HG03159 (cell line): ENCODE data around the gene TMEM39A.

Experiments
- ATAC-seq: cut with Tn5 transposase; IDR thresholded peaks from one replicate; pipeline ENCODE4 v1.9.1; 2021; ENCODE audit warnings: mild to moderate bottlenecking, moderate library complexity; ENCODE audit not compliant: unreplicated experiment

TMEM39A gene, protein sequence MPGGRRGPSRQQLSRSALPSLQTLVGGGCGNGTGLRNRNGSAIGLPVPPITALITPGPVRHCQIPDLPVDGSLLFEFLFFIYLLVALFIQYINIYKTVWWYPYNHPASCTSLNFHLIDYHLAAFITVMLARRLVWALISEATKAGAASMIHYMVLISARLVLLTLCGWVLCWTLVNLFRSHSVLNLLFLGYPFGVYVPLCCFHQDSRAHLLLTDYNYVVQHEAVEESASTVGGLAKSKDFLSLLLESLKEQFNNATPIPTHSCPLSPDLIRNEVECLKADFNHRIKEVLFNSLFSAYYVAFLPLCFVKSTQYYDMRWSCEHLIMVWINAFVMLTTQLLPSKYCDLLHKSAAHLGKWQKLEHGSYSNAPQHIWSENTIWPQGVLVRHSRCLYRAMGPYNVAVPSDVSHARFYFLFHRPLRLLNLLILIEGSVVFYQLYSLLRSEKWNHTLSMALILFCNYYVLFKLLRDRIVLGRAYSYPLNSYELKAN

DNA sequence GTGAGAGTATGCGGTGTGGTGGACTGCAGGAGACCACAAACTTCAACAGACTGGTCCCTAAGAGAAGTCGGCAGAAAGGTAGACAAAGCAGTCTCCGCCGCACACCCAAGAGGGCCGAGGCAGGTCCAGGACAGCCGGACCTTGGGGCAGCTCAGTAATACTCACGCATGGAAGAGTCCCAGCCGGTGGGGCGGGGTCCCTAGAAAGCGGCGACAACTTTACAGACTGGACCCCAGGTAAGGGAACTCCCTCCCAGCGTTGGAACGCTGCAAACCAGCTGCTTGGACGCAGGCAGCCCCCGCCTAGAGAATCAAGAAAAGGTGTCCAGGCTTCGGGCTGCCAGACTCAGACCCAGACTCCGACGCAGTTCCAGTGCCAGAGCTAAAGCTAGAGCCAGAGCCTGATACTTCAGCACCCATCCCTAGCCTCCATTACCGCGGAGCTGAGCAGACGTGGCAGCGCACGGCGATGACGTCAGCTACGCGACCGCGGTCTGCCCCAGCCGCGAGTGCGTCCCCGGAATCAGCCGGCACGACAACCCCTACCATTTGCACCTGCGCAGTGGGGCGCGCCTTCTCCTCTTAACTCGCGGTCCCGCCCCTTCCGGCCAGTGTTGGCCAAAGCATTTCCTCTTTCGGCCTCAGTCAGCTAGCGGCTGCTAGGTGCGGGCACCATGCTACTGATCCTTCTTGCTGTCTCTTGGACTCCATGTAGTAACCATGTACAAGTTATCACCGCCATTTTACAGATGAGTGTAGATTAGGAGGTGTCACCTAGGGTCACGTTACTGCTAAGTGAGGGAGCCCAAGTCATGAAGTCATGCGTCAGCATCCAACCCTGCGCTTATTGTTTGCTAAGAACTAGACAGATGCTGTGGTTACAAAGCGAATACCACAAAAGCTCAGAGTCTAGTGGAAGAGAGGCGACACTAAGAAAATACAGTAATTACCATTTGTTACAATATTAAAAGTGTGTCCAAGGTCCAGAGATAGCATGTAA lies at the start of gene TMEM39A:
TSS of gene TMEM39A (minus strand) at position 445 of the 999 bp plus-strand sequence. CDS start 1,541 bp downstream, outside the sequence.
- peak; percentile 88 for ATAC-seq

DNA sequence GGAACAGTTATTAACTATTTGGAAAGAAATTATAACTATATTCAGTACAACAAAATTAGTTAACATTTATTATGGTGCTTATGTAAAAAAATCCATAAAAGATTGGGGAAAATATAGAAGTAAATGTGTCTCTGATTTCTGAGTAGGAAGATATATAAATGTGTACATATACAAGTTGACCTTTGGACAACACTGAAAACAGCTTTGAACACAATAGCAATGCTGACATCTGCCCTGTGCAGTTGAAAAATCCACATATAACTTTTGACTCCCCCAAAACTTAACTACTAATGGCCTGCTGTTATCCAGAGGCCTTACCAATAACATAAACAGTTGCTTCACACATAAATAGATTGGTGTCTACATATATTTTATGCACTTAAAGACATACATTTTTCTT lies 47.3 kb upstream of the TMEM39A start:
- no peak for ATAC-seq

DNA sequence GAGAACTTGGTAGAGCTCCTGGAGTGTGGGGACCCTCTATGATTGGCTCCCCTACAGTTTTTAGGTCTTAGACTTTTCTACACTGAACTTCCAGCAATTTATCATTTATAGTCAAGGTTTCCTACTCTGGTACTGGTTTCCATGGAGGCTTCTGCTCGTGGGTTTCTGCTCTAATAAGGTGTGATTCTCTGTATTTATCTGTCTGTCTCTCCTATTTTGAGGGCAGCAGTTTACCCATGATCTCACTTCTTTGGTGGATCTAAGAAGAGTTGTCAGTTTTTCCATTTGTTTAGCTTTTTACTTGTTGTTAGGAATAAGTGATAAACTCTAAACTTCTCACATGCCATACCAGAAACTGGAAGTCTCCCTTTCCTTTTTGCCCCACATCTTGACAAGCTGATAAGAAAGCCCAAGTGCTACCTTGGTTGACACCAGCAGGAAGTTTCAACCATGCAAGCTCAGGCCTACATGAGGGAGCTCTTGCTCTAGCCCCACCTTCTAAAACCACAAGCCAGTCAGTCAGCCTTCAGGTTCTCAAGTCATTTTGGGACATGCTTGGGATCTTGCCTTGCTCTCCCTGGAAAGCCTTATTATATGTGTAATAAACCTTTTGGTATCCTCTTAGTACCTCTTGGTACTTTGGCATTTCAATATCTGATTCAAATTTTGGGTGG lies 44.9 kb upstream of the TMEM39A start:
- no peak for ATAC-seq

DNA sequence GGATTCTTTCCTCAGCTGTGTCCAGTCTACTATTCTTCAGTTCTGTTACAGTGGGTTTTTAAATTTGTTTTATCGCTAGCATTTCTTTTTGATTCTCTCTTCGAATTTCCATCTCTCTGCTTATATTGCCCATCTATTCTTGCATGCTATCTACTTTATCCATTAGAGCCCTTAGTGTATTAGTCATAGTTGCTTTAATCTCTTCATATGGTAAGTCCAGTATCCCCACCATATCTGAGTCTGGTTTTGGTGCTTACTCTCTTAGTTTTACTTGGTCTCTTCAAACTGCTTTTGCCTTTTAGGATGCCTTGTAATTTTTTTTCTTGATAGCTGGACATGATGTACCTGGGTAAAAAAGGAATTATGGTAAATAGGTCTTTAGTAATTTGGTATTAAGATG lies 44.0 kb upstream of the TMEM39A start:
- ATAC-seq, result no peak

DNA sequence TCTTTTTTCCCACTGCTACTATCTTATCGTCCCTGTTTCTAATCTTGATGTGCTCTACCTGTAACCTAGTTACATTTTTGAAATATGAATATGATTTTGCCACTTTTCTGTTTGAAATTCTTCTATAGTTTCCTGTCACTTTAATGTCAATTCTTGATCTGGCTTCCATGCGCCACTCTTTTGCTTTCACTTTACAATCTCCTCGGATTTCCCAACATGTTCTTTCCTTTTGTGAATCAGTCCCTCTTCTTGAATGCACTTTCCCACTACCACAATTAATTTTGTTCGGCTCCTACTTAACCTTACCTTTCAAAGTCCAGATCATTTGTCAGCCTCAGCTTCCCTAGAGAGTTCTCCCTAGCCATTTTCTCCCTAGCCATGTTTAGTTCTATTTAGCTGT lies 43.2 kb upstream of the TMEM39A start:
- no peak for ATAC-seq

DNA sequence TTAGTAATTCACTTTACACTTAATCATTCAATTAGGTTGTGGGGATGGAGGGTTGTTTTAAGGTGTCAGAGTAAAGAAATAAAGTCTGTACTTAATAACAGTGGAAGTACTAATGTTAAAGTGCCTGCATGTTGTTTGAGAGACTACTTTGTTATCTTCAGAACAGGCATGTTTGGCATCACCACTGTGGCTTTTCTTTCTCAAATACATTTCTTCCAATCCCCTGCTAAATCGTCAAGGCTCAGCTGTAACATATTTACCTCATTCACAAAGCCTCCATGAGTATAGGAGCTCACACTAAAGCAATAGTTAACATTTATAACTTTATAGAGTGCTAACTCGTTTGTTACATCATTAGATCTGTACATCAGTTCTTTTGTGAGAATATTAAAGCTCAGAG lies 37.5 kb upstream of the TMEM39A start:
- no peak for ATAC-seq

DNA sequence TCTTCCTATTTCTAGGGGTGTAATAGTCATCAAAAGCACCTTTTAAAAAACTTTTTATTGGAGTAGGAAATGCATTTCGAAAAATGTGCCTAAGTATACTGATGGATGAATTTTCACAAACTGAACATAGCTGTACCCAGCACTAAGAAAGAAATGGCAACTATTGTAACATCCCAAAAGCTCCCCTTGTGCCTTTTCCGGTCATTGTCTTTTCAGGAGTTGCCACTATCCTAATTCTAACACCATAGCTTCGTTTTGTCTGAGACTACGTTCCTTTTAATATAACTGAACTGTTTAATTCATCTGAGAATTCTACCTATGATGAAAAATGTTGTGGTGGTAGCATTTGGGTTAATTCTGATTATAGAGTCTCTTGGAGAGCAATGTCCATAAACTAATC lies 36.9 kb upstream of the TMEM39A start:
- no peak for ATAC-seq

DNA sequence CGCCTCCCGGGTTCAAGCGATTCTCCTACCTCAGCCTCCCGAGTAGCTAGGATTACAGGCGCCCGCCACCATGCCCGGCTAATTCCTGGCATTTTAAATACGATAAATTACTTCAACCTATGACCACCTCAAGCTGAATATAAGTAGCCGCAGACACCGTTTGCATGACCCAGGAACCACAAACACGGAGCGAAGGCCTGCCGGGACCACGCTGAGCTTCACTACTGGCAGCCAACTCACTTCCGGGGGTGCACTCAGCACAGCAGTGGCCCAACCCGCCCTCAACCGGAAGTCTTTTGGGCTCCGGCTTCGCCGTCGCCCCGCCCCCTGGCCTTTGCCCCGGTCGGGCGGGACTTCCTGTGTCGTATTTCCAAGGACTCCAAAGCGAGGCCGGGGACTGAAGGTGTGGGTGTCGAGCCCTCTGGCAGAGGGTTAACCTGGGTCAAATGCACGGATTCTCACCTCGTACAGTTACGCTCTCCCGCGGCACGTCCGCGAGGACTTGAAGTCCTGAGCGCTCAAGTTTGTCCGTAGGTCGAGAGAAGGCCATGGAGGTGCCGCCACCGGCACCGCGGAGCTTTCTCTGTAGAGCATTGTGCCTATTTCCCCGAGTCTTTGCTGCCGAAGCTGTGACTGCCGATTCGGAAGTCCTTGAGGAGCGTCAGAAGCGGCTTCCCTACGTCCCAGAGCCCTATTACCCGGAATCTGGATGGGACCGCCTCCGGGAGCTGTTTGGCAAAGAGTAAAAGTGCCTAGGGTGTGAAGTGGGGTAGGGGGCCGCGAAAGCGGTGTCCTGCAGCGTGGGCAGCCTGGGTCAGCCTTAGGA lies 35.0 kb upstream of the TMEM39A start, which contains the start of gene TIMMDC1:
TSS of gene TIMMDC1 (plus strand) at position 362 of the 826 bp plus-strand sequence. CDS start at position 549, 187 bp downstream.
- peak; percentile 98 for ATAC-seq

DNA sequence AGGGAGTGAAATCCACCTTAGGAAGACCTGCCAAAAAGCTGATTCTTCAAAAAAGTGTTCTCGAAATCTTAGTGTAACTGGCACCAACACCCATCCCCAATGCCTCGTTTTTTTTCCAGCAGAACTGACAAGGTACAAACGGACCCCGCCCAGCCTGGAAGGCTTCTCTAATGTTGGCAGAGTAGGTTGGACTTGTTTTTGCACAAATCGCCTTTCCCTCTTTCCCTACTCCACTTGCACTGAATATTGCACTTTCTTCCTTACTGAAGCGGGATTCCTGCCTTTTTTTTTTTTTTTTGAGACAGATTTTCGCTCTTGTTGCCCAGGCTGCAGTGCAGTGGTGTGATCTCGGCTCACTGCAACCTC lies 34.4 kb upstream of the TMEM39A start:
- ATAC-seq, result no peak

DNA sequence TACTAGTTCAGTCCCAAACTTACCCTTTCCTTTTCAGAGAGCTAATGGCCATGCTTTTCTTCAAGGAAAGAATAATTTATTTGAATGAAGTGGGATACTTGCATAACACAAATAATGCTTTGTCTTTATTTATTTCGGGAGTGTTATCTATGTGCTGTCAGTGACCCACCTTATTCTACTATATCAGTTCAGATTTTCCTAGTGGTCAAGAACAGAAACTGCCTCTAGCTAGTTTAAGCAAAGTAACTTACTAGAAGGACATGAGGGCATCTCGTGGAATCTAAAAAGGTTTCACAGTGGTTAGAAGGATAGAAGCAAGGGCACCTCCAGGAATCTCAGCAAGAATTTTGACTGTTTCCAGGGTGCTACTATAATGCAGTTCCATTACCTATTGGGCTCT lies 31.2 kb upstream of the TMEM39A start:
- no peak for ATAC-seq

DNA sequence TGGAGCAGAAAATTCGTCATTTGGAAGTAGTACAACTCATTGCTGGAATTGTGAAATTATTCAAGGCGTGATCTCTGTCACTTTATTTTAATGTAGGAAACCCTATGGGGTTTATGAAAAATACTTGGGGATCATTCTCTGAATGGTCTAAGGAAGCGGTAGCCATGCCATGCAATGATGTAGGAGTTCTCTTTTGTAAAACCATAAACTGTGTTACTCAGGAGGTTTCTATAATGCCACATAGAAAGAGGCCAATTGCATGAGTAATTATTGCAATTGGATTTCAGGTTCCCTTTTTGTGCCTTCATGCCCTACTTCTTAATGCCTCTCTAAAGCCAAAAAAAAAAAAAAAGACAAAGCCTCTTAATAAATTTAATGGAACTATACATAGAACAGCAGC lies 29.4 kb upstream of the TMEM39A start:
- ATAC-seq, result no peak

DNA sequence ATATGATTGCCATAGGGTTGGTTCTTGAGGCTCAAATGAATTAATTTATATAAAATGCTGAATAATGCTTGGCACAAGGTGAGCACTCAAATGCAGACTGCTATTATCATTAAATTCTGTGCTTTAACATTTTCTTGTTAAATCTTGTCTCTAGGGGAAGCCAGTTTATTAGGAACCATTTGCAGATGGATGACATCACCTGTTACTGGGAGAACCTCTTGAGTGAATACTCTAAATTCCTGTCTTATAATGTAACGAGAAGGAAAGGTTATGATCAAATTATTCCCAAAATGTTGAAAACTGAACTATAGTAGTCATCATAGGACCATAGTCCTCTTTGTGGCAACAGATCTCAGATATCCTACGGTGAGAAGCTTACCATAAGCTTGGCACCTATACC lies 28.7 kb upstream of the TMEM39A start:
- no peak for ATAC-seq

DNA sequence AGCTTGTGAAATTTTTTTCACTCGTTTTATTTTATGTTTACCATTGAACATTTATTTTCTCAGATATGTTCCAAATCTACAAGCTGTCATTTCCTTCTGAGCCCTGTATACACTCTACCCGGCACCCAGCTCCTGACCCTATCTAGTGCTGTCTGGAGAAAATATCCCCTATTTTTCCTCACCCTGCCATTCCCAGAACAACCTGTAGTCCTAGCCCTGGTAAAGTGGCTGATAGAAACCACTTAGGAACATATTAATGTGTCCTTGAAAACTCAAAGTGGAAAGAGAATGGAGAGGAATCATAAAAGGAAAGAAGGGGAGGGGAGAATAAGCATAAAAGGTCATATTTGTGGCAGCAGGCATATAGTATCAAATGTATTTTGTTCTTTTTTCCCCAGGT lies 26.7 kb upstream of the TMEM39A start:
- ATAC-seq, result no peak

DNA sequence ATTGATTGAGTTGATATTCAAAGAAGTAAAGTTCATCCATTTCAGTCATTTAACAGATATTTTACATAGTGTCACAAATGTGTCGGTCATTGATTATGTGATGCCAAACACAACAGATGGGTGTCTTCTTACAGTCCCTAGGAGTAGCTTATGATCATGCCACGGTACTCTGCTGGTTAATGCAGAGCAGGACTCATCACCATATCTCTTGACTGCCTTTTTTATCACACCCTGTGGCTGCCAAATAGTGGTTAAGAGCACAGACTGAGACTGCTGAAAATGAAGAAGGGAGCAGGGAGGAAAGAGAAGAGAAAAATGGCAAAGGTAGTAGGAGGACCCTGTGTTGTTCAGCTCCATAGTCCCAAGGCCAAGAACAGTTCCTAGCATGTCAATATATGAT lies 22.1 kb upstream of the TMEM39A start:
- no peak for ATAC-seq

DNA sequence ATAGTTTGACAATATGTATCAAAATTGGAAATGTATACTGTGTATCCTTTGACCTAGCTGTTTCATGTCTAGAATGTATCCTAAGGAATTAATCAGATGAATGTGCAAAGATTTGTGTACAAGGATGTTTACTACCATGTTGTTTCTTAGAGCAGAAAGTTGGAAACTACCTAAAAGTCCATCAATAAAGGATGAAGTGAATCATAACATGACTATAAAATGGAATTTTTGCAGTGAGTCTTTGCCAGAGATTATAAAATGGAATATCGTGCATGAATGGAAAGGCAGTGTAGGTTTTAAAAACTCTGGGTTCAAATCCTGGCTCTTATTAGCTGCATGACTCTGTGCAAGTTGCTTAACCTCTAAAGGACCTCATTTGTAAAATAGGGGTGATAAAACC lies 19.7 kb upstream of the TMEM39A start:
- ATAC-seq, result no peak

DNA sequence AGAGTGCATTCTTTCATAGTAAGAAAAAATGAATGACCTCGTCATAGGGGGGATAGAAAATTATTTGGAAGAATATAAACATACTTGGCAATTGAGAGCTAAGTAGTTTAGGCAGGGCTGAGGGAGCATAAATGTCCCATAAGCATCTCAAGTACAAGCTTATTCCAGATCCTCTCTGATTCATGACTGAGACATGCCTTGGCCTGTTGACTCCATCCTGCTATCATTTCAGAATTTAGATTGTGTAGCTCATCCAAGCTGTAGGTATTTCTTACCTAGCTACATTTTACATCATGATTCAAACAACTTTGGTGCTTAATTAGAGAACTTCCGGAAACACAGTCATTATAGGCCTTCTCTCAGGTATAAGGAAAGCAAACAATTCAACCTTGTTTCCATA lies 17.7 kb upstream of the TMEM39A start:
- no peak for ATAC-seq

DNA sequence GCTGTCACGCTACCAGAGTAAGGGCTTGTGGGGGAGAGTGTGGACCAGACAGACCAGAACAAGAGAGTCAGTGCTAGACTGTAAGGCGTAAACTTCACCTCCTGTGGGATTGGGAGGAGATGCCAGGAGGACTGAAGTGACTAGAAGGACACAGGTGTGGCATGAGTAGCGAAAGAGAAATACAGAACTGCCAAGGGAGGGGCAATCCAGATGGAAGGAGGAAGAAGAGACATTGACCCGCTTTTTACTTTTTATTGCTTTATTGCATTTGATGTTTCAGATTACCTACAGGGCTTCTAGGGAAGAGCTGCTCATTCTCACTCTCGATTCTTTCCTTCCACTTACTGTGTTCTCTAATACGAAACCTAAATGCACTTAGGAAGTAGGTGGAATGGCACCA lies 7.5 kb upstream of the TMEM39A start:
- ATAC-seq, result no peak

DNA sequence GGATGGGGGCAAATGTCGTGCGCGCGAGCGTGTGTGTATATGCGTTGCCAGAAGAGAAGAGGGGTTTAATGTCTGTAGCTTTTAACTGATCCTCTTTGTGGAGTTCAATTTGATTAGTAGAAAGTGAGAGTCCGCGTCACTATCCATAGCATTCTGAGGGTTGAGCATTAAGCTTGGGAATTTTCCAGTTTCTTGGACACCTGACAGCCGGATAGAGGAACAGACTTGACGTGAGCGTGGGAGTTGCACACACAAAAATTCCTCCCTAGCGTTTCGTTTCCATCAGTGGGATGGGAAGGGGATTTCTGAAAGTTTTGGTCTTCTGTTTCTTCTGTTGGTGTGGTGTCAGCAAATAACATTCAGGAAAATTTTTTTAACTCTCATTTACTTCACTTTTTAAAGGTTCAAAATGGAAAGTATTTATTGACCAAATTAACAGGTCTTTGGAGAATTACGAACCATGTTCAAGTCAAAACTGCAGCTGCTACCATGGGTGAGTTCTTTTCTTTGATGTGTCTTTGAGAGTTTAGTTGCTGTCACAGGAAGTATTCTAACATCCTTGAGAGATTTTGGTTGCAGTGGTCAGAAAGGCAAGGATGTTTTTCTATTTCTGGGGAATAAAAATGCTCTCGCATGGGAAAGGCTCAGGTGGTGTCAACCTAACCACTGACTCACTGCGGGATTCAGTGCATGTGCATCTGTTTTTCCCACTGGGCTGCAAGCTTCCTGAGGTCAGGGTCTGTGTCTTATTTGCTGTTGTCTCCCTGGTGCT lies 6.2 kb upstream of the TMEM39A start:
- ATAC-seq, result no peak

DNA sequence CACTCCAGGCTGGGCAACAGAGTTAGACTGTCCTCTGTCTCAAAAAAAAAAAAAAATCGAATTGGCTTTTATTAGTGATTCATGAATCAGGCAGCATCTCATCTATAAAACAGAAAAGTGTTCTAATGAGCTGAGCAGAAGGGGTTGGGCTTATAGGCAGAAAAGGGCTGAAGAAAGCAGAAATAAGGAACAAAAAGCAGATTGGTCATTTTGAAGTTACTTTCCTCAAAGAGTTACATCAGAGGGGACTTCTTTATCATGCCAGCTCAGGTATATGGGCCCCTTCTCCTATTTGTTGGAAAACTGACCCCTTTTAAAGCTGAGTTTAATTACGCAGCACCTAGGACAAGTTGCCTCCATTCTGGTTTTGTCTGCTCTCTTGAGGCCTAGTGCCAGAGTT lies 4.6 kb upstream of the TMEM39A start:
- no peak for ATAC-seq
